ENCODE data around the gene DSCAML1.

The DSCAML1 gene

DNA sequence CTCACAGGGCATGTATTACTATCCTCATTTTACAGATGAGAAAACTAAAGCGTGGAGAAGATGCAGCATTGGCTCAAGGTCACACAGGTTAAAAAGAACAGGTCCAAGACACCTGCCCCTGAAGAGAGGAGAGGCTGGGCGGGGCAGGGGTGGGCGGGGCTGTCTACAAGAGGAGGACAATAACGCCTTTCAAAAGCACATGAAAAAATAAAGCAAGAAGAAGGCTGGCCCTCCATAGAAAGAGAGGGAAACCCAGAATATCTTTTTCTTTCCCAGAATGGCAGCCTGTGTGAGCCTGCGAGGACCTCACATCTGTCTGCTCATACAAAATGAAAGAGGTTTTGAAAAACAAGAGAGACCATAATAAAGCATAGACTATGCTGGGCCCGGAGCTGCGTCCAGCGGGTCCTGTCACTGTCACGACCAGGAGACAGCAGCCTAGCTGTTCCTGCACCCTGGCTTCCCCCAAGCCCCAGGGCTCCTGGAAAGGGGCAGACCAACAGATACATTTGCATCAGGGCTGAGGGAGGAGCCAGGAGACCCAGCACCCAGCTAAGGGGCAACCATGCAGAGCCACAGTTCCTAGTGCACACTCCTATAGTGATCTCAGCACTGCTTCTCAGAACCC, 61.6 kb downstream of the DSCAML1 start:
- ChIA-PET CTCF (no interaction called here), POLR2A (no interaction called here)
- DNase-seq (ENCODE audit: extremely low spot score): no peak
- TF ChIP-seq ELF4 (IDR thresholded peaks at IDR 0.05) (no peak), SUZ12 (IDR thresholded peaks at IDR 0.05) (no peak), L3MBTL2 (conservative IDR thresholded peaks at IDR 0.05) (no peak), PKNOX1 (IDR thresholded peaks at IDR 0.05) (no peak), HDGF (IDR thresholded peaks at IDR 0.05; ENCODE audit: borderline replicate concordance) (no peak), ARNT (IDR thresholded peaks at IDR 0.05) (no peak), CTBP1 (IDR thresholded peaks at IDR 0.05; ENCODE audit: borderline replicate concordance) (no peak), FOXA1 (IDR thresholded peaks at IDR 0.05) (no peak), FOXK2 (IDR thresholded peaks at IDR 0.05) (no peak), BHLHE40 (IDR thresholded peaks at IDR 0.05; ENCODE audit: borderline replicate concordance) (no peak), NFRKB (IDR thresholded peaks at IDR 0.05) (no peak), TARDBP (IDR thresholded peaks at IDR 0.05) (no peak), SP1 (IDR thresholded peaks at IDR 0.05) (no peak), FOXM1 (IDR thresholded peaks at IDR 0.05; ENCODE audit: borderline replicate concordance) (no peak), ZNF384 (IDR thresholded peaks at IDR 0.05) (no peak), LEF1 (IDR thresholded peaks at IDR 0.05; ENCODE audit: borderline replicate concordance) (no peak)

DNA sequence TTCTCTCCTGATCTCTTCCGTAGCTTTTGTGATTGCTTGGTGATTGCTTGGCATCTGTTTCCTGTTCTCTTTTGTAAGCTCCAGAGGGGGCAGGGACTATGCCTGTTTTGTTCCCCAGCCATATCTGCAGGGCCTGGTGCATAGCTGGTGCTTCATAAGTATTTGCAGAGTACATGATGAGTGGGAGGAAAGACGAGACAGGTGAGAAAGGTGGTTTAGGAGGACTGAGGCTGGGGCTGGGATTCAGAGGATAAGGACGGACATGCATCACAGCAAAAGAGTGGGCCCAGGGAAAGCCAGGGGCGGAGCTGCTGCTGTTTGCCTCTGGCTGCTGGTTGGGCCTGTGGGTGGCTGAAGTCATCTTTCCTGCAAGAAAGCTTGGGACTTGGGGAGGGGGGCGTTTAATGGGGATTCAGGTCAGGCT, 62.4 kb downstream of the DSCAML1 start:
- CTCF ChIA-PET: no interaction called here
- no peak for DNase-seq (ENCODE audit: extremely low spot score)
- TF ChIP-seq TARDBP (IDR thresholded peaks at IDR 0.05): no peak
- no peak for TF ChIP-seq LEF1 (IDR thresholded peaks at IDR 0.05; ENCODE audit: borderline replicate concordance)
- TF ChIP-seq SUZ12 (IDR thresholded peaks at IDR 0.05): no peak
- TF ChIP-seq FOXA1 (IDR thresholded peaks at IDR 0.05): no peak
- no peak for TF ChIP-seq ARNT (IDR thresholded peaks at IDR 0.05)
- TF ChIP-seq ZNF384 (IDR thresholded peaks at IDR 0.05): no peak
- POLR2A ChIA-PET: no interaction called here

DNA sequence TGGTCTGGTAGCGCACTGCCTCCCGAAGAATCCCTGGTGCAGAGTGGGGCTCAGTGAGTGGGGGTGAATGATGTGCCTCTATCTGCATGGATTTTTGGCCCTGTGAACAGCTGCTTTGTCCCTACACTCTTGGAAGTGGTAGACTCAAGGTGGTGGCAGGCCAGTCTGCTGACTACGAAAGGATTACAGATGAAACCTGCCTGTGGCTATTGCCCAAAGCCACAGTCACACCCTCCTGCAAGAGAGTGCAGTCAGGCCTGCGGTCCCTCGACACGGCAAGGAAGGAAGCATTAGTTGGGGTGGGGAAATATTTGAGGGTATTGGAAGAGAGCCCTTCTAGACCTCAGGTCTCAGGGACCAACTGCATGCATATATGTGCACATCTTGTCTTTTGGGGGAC, 63.7 kb downstream of the DSCAML1 start:
- TF ChIP-seq HDGF (IDR thresholded peaks at IDR 0.05; ENCODE audit: borderline replicate concordance) (no peak), L3MBTL2 (conservative IDR thresholded peaks at IDR 0.05) (no peak), CTBP1 (IDR thresholded peaks at IDR 0.05; ENCODE audit: borderline replicate concordance) (no peak), ELF4 (IDR thresholded peaks at IDR 0.05) (no peak), BHLHE40 (IDR thresholded peaks at IDR 0.05; ENCODE audit: borderline replicate concordance) (no peak), FOXK2 (IDR thresholded peaks at IDR 0.05) (no peak), ARNT (IDR thresholded peaks at IDR 0.05) (no peak), SUZ12 (IDR thresholded peaks at IDR 0.05) (no peak)
- CTCF ChIA-PET: no interaction called here
- POLR2A ChIA-PET: no interaction called here
- no peak for DNase-seq (ENCODE audit: extremely low spot score)

DNA sequence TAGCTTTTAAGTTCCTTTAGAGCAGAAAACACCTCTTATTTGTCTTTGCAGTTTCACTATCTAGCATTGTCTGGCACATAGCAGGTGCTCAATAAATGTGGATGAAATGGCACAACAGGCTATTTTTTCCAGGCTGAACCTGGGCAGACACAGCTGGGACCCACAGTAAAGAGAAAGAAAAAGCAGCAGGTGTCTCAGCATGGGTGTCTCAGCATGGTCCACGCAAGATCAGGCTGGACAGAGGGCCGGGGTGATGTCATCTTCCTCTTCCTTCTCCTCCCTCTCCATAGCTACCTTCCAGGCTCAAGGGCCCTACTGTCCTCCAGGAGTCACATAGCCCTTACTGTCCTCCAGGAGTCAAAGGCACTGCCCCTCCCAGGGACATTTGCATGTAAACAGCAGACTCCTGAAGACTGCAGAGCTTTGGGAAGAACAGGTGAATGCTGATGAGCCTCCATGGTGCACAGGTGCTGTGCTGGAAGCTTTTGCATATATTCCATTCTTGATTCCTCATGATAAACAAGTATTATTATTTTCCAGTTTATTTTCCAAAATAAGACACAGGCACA, 65.2 kb downstream of the DSCAML1 start:
- POLR2A ChIA-PET: no interaction called here
- DNase-seq (ENCODE audit: extremely low spot score): no peak
- TF ChIP-seq SP1 (IDR thresholded peaks at IDR 0.05) (no peak), FOXM1 (IDR thresholded peaks at IDR 0.05; ENCODE audit: borderline replicate concordance) (no peak), SUZ12 (IDR thresholded peaks at IDR 0.05) (no peak), HDGF (IDR thresholded peaks at IDR 0.05; ENCODE audit: borderline replicate concordance) (no peak), L3MBTL2 (conservative IDR thresholded peaks at IDR 0.05) (no peak), FOXK2 (IDR thresholded peaks at IDR 0.05) (no peak), ARNT (IDR thresholded peaks at IDR 0.05) (no peak), NFRKB (IDR thresholded peaks at IDR 0.05) (no peak), CTBP1 (IDR thresholded peaks at IDR 0.05; ENCODE audit: borderline replicate concordance) (no peak), BHLHE40 (IDR thresholded peaks at IDR 0.05; ENCODE audit: borderline replicate concordance) (no peak), FOXA1 (IDR thresholded peaks at IDR 0.05) (no peak), PKNOX1 (IDR thresholded peaks at IDR 0.05) (no peak)
- CTCF ChIA-PET: no interaction called here

GRCh38 chr11:117730208-117730800, 66.7 kb downstream of the DSCAML1 start:
- TF ChIP-seq PKNOX1 (IDR thresholded peaks at IDR 0.05) (no peak), FOXM1 (IDR thresholded peaks at IDR 0.05; ENCODE audit: borderline replicate concordance) (no peak), ARNT (IDR thresholded peaks at IDR 0.05) (no peak), FOXA1 (IDR thresholded peaks at IDR 0.05) (no peak), NFRKB (IDR thresholded peaks at IDR 0.05) (no peak), HDGF (IDR thresholded peaks at IDR 0.05; ENCODE audit: borderline replicate concordance) (no peak), CTBP1 (IDR thresholded peaks at IDR 0.05; ENCODE audit: borderline replicate concordance) (no peak), SP1 (IDR thresholded peaks at IDR 0.05) (no peak)
- ChIA-PET CTCF (no interaction called here), POLR2A (no interaction called here)

DNA sequence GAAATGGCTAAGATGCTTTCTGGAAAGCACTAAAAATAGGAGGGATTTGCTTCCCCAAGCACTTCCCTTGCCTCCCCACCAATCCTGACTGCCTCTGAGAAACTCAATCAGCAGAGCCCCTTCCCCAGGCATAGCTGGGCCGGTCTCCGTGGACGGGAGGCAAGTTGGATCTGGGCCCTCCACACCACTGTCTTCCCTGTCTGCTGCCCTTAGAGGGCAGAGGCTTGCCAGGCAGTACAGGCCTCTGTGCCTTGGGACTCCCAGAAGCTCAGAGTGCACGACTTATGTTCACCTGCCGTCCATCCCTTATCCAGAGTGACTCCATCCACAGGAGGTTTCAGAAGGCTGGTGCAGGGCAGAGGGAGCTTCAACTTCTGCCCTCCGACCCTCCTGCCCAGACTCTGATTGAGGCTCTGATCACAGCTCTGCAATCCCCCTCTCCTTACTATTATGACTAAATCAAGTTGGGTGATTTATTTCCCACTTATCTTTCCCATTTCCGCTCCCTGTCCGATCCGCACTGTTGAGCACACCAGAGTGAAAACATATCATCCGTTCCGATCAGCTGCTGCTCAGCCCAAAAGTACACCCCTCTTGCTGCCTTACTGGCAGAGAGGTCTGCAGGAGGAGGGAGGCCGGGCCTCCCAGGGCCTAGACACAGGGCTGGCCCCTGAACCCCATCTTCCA, 71.8 kb downstream of the DSCAML1 start:
- TF ChIP-seq ZNF384 (IDR thresholded peaks at IDR 0.05) (no peak), BHLHE40 (IDR thresholded peaks at IDR 0.05; ENCODE audit: borderline replicate concordance) (no peak), SUZ12 (IDR thresholded peaks at IDR 0.05) (no peak), ARNT (IDR thresholded peaks at IDR 0.05) (no peak), SP1 (IDR thresholded peaks at IDR 0.05) (no peak), FOXM1 (IDR thresholded peaks at IDR 0.05; ENCODE audit: borderline replicate concordance) (no peak), LEF1 (IDR thresholded peaks at IDR 0.05; ENCODE audit: borderline replicate concordance) (no peak), ELF4 (IDR thresholded peaks at IDR 0.05) (no peak), CTBP1 (IDR thresholded peaks at IDR 0.05; ENCODE audit: borderline replicate concordance) (no peak)
- ChIA-PET CTCF (no interaction called here), POLR2A (no interaction called here)
- no peak for DNase-seq (ENCODE audit: extremely low spot score)

More at GRCh38 chr11:117730208-117730800, 66.7 kb downstream of the DSCAML1 start:
- no peak for DNase-seq (ENCODE audit: extremely low spot score)
